SHP77 treated with DMSO at 0.1 percent for 48 hours (cell line): ENCODE data around the gene RNGTT.
"Not testable (repeated sequence)": the region's sequence is repeated elsewhere in the genome, so short reads cannot be mapped to it uniquely, and the experiment has no call there.

Source experiments
- DNase-seq: peaks from one replicate; lab custom pipeline; 2025; lab: John Stamatoyannopoulos, UW

The RNGTT gene

GRCh38 chr6:88970301-88970700, 6.9 kb upstream of the RNGTT start:
- DNase-seq: no peak

GRCh38 chr6:88969255-88969654, 5.8 kb upstream of the RNGTT start:
- not testable (repeated sequence) for DNase-seq

- no peak for DNase-seq
Observed at GRCh38 chr6:88967891-88968290, 4.5 kb upstream of the RNGTT start.

GRCh38 chr6:88965691-88966090, 2.3 kb upstream of the RNGTT start:
- DNase-seq: no peak

- DNase-seq: no peak
Observed at GRCh38 chr6:88964509-88964908, 1.1 kb upstream of the RNGTT start.

GRCh38 chr6:88958842-88959241, 4.6 kb downstream of the RNGTT start:
- no peak for DNase-seq

GRCh38 chr6:88953550-88954386, 9.7 kb downstream of the RNGTT start:
- no peak for DNase-seq

GRCh38 chr6:88952065-88952704, 11.2 kb downstream of the RNGTT start:
- no peak for DNase-seq

GRCh38 chr6:88945415-88946008, 17.9 kb downstream of the RNGTT start:
- no peak for DNase-seq

GRCh38 chr6:88933521-88933920, 29.9 kb downstream of the RNGTT start:
- DNase-seq: no peak

- not testable (repeated sequence) for DNase-seq
Observed at GRCh38 chr6:88932019-88932418, 31.4 kb downstream of the RNGTT start.

GRCh38 chr6:88922775-88923548, 40.5 kb downstream of the RNGTT start:
- DNase-seq: no peak

- DNase-seq: no peak
Observed at GRCh38 chr6:88921734-88922133, 41.7 kb downstream of the RNGTT start.

- no peak for DNase-seq
Observed at GRCh38 chr6:88920774-88921733, 42.4 kb downstream of the RNGTT start.

- no peak for DNase-seq
Observed at GRCh38 chr6:88920088-88920487, 43.3 kb downstream of the RNGTT start.

GRCh38 chr6:88919032-88919431, 44.4 kb downstream of the RNGTT start:
- DNase-seq: no peak

GRCh38 chr6:88916615-88917208, 46.7 kb downstream of the RNGTT start:
- DNase-seq: no peak

- no peak for DNase-seq
Observed at GRCh38 chr6:88914895-88915598, 48.4 kb downstream of the RNGTT start.

- DNase-seq: no peak
Observed at GRCh38 chr6:88914180-88914579, 49.2 kb downstream of the RNGTT start.

- DNase-seq: no peak
Observed at GRCh38 chr6:88913471-88913870, 49.9 kb downstream of the RNGTT start.
